Measurements from ENCODE around the gene LIME1.
A peak's percentile ranks its signal among the peaks of the same experiment; 100 is the strongest.

Gene LIME1

GRCh38 chr20:63697357-63697867 is 39.1 kb upstream of the LIME1 start:
- no peak for DNase-seq

GRCh38 chr20:63697868-63698545 is 38.5 kb upstream of the LIME1 start:
- DNase-seq, result no peak

- no peak for DNase-seq
These were observed 37.6 kb upstream of the LIME1 start for GRCh38 chr20:63698739-63699465.

- no peak for DNase-seq
These were observed 36.8 kb upstream of the LIME1 start for GRCh38 chr20:63699466-63700198.

GRCh38 chr20:63700199-63701050 is 36.0 kb upstream of the LIME1 start:
- DNase-seq, result no peak

GRCh38 chr20:63701051-63701328 is 35.5 kb upstream of the LIME1 start:
- no peak for DNase-seq

GRCh38 chr20:63701329-63702035 is 35.0 kb upstream of the LIME1 start:
- DNase-seq, result no peak

- DNase-seq, result no peak
These were observed 34.3 kb upstream of the LIME1 start for GRCh38 chr20:63702036-63702665.

- no peak for DNase-seq
These were observed 33.6 kb upstream of the LIME1 start for GRCh38 chr20:63702751-63703470.

- DNase-seq, result no peak
These were observed 32.9 kb upstream of the LIME1 start for GRCh38 chr20:63703471-63703975.

GRCh38 chr20:63703976-63704748 is 32.3 kb upstream of the LIME1 start:
- no peak for DNase-seq

GRCh38 chr20:63704749-63705117 is 31.7 kb upstream of the LIME1 start:
- no peak for DNase-seq

- no peak for DNase-seq
These were observed 31.0 kb upstream of the LIME1 start for GRCh38 chr20:63705232-63706026.

- no peak for DNase-seq
These were observed 30.3 kb upstream of the LIME1 start for GRCh38 chr20:63706027-63706695.

GRCh38 chr20:63706852-63707557 is 29.5 kb upstream of the LIME1 start:
- DNase-seq, result peak; percentile 59

- DNase-seq, result peak; percentile 83
These were observed 28.7 kb upstream of the LIME1 start, which contains the start of the genes ARFRP1 and ZGPAT for GRCh38 chr20:63707558-63708300. Gene ARFRP1, minus strand, starts transcription at chr20:63707976. Its CDS starts 885 bp downstream, at chr20:63707091. Gene ZGPAT, plus strand, starts transcription at chr20:63708039. Its CDS starts 542 bp downstream, at chr20:63708581.

Measured in activated T-cell treated with anti-CD3 and anti-CD28 coated beads for 4 hours (primary cell).